ENCODE data around the gene NUPR1.

- peak; percentile 48 for TF ChIP-seq CTCF (IDR thresholded peaks at IDR 0.05)
- no peak for TF ChIP-seq ZFX (IDR thresholded peaks at IDR 0.05; ENCODE audit: borderline replicate concordance)
These were observed 15.2 kb upstream of the NUPR1 start, which contains the start of gene SGF29 for GRCh38 chr16:28553776-28554633.
